GM23338 (cell line): ENCODE results near the gene NINL. TPM values are rescaled to one million over a fixed set of nuclear protein-coding genes. Genes with fewer than 3 reads are reported as not detected.

Experiments
- ATAC-seq: fragments of 200-7000 bp; cut with Tn5 transposase; 3 replicates; pipeline ENCODE4 v1.9.1; 2020
- DNase-seq: peaks from one replicate; pipeline ENCODE4 v3.0.0-alpha.2; 2015; ENCODE audit warnings: low spot score
- H2AFZ ChIP-seq: fragments of 200-600 bp; sonication (generic); 2 replicates; pipeline ENCODE4 v1.8.0; 2016; ENCODE audit warnings: antibody characterized with exemption, mild to moderate bottlenecking, moderate library complexity
- H3F3A ChIP-seq: fragments of 200-600 bp; sonication (generic); replicated peaks from 2 replicates; pipeline ENCODE4 v1.8.0; 2017; ENCODE audit warnings: antibody characterized with exemption, mixed run types, low read depth
- H3K27ac ChIP-seq: fragments of 200-600 bp; sonication (generic); 2 replicates; pipeline ENCODE4 v1.6.1; 2016; ENCODE audit warnings: low read depth
- H3K27me3 ChIP-seq: fragments of 200-600 bp; sonication (generic); 2 replicates; pipeline ENCODE4 v1.8.0; 2016; ENCODE audit warnings: mild to moderate bottlenecking, mixed run types, moderate library complexity; ENCODE audit not compliant: insufficient read depth
- H3K36me3 ChIP-seq: fragments of 200-600 bp; sonication (generic); 2 replicates; pipeline ENCODE4 v1.8.0; 2016; ENCODE audit warnings: mild to moderate bottlenecking; ENCODE audit not compliant: insufficient read depth
- H3K4me1 ChIP-seq: fragments of 200-600 bp; sonication (generic); 2 replicates; pipeline ENCODE4 v1.8.0; 2016; ENCODE audit warnings: mild to moderate bottlenecking, moderate library complexity; ENCODE audit not compliant: insufficient read depth
- H3K4me2 ChIP-seq: fragments of 200-600 bp; sonication (generic); 2 replicates; pipeline ENCODE4 v1.7.1; 2017; ENCODE audit warnings: mixed run types
- H3K4me3 ChIP-seq: fragments of 200-600 bp; sonication (generic); 2 replicates; pipeline ENCODE4 v1.6.1; 2016; ENCODE audit warnings: mixed run types
- H3K79me2 ChIP-seq: fragments of 200-600 bp; sonication (generic); replicated peaks from 2 replicates; pipeline ENCODE4 v1.8.0; 2017; ENCODE audit warnings: mild to moderate bottlenecking; ENCODE audit not compliant: insufficient read depth
- H3K9me2 ChIP-seq: fragments of 200-600 bp; sonication (generic); 2 replicates; pipeline ENCODE4 v1.8.0; 2017; ENCODE audit not compliant: insufficient read depth
- H4K20me1 ChIP-seq: fragments of 200-600 bp; sonication (generic); replicated peaks from 2 replicates; pipeline ENCODE4 v1.8.0; 2017; ENCODE audit warnings: mild to moderate bottlenecking; ENCODE audit not compliant: insufficient read depth
- H3K27ac Mint-ChIP-seq: 2 replicates; pipeline ENCODE4 v1.8.0; 2020; ENCODE audit warnings: inconsistent platforms, mild to moderate bottlenecking, moderate library complexity, mixed read lengths
- H3K27me3 Mint-ChIP-seq: 3 replicates; pipeline ENCODE4 v1.8.0; 2022; ENCODE audit warnings: low read depth, mild to moderate bottlenecking, moderate library complexity, mixed read lengths, inconsistent platforms; ENCODE audit not compliant: insufficient read depth, poor library complexity
- H3K36me3 Mint-ChIP-seq: 3 replicates; pipeline ENCODE4 v1.8.0; 2021; ENCODE audit warnings: low read depth, mild to moderate bottlenecking, inconsistent platforms, moderate library complexity, mixed read lengths
- H3K4me1 Mint-ChIP-seq: 3 replicates; pipeline ENCODE4 v1.8.0; 2020; ENCODE audit warnings: mild to moderate bottlenecking, inconsistent platforms, mixed read lengths
- H3K4me3 Mint-ChIP-seq: 3 replicates; pipeline ENCODE4 v1.8.0; 2021; ENCODE audit warnings: moderate library complexity, mild to moderate bottlenecking, inconsistent platforms, mixed read lengths
- H3K9me3 Mint-ChIP-seq: 3 replicates; pipeline ENCODE4 v1.8.0; 2020; ENCODE audit warnings: moderate library complexity, mild to moderate bottlenecking, inconsistent platforms, mixed read lengths
- CREB1 ChIP-seq: fragments of 250-450 bp; sonication (Bioruptor Pico); IDR thresholded peaks from 2 replicates; pipeline ENCODE4 v1.5.0; 2020; ENCODE audit warnings: low read depth, mild to moderate bottlenecking, moderate library complexity
- CTCF ChIP-seq, 2 experiments: fragments of 200-600 bp in 1 of 2; sonication (generic) in 1 of 2; conservative IDR thresholded peaks; 2 replicates each; pipeline versions ENCODE4 v1.5.1 to v1.6.1; 2016 to 2017; ENCODE audit warnings: antibody characterized with exemption in 2 of 2, low read depth in 2 of 2, mild to moderate bottlenecking in 2 of 2, moderate library complexity in 1 of 2
- ETS1 ChIP-seq: IDR thresholded peaks from 2 replicates; pipeline ENCODE4 v1.6.1; 2016; ENCODE audit warnings: antibody characterized with exemption
- EZH2 ChIP-seq: fragments of 200-600 bp; sonication (generic); IDR thresholded peaks from one replicate; pipeline ENCODE4 v1.8.0; 2017; ENCODE audit warnings: antibody characterized with exemption, mild to moderate bottlenecking, low read depth; ENCODE audit not compliant: unreplicated experiment
- EZH2phosphoT487 ChIP-seq: fragments of 200-600 bp; sonication (generic); IDR thresholded peaks from one replicate; pipeline ENCODE4 v1.8.1; 2018; ENCODE audit warnings: antibody characterized with exemption; ENCODE audit not compliant: unreplicated experiment
- JUNB ChIP-seq: IDR thresholded peaks from one replicate; pipeline ENCODE4 v1.6.1; 2016; ENCODE audit warnings: antibody characterized with exemption; ENCODE audit not compliant: unreplicated experiment
- NANOG ChIP-seq: IDR thresholded peaks from 2 replicates; pipeline ENCODE4 v1.6.1; 2016; ENCODE audit warnings: antibody characterized with exemption, borderline replicate concordance
- POLR2AphosphoS5 ChIP-seq: IDR thresholded peaks from 2 replicates; pipeline ENCODE4 v1.6.1; 2016; ENCODE audit warnings: antibody characterized with exemption, low read depth
- STAT1 ChIP-seq: IDR thresholded peaks from one replicate; pipeline ENCODE4 v1.6.1; 2016; ENCODE audit warnings: antibody characterized with exemption; ENCODE audit not compliant: unreplicated experiment
- ZNF331 ChIP-seq: fragments of 250-450 bp; sonication (Bioruptor Pico); IDR thresholded peaks from 2 replicates; pipeline ENCODE4 v1.5.0; 2020; ENCODE audit warnings: low read depth, mild to moderate bottlenecking, moderate library complexity
- polyA plus RNA-seq: library from polyadenylated mRNA; unstranded; fragments of >200 nt; fragmentation: Nextera tagmentation; extraction: Ambion mirVana; gene quantifications from 2 replicates; pipeline ENCODE4 v1.2.1, GENCODE V29; 2016
- total RNA-seq: library from RNA; depleted of rRNA; stranded (reverse); fragments of >200 nt; shearing (Covaris generic); gene quantifications from 2 replicates; pipeline ENCODE4 v1.2.3, GENCODE V29; 2014
- TF ChIP-seq, protein P1 (sequence below): fragments of 250-450 bp; sonication (Bioruptor Pico); IDR thresholded peaks from 2 replicates; pipeline ENCODE4 v1.5.0; 2020; ENCODE audit warnings: mild to moderate bottlenecking, moderate library complexity
- TF ChIP-seq, protein P2 (sequence below): IDR thresholded peaks from one replicate; pipeline ENCODE4 v1.6.1; 2018; ENCODE audit warnings: antibody characterized with exemption; ENCODE audit not compliant: unreplicated experiment

The NINL gene
- total and polyA plus RNA-seq, 2 experiments from 2014 or later: 18.0 to 31.2 TPM

GRCh38 chr20:25485872-25486271, 99.5 kb downstream of the NINL start:
- TF ChIP-seq CREB1 (CRISPR knock-in tag) (no peak), JUNB (no peak), ETS1 (no peak), NANOG (no peak), CTCF (conservative IDR thresholded peaks at IDR 0.05; ENCODE audit: low read depth in 2 of 2) (no peak), POLR2AphosphoS5 (no peak), EZH2 (no peak), ZNF331 (CRISPR knock-in tag) (no peak), EZH2phosphoT487 (no peak), STAT1 (no peak)
- TF ChIP-seq, protein P1, sequence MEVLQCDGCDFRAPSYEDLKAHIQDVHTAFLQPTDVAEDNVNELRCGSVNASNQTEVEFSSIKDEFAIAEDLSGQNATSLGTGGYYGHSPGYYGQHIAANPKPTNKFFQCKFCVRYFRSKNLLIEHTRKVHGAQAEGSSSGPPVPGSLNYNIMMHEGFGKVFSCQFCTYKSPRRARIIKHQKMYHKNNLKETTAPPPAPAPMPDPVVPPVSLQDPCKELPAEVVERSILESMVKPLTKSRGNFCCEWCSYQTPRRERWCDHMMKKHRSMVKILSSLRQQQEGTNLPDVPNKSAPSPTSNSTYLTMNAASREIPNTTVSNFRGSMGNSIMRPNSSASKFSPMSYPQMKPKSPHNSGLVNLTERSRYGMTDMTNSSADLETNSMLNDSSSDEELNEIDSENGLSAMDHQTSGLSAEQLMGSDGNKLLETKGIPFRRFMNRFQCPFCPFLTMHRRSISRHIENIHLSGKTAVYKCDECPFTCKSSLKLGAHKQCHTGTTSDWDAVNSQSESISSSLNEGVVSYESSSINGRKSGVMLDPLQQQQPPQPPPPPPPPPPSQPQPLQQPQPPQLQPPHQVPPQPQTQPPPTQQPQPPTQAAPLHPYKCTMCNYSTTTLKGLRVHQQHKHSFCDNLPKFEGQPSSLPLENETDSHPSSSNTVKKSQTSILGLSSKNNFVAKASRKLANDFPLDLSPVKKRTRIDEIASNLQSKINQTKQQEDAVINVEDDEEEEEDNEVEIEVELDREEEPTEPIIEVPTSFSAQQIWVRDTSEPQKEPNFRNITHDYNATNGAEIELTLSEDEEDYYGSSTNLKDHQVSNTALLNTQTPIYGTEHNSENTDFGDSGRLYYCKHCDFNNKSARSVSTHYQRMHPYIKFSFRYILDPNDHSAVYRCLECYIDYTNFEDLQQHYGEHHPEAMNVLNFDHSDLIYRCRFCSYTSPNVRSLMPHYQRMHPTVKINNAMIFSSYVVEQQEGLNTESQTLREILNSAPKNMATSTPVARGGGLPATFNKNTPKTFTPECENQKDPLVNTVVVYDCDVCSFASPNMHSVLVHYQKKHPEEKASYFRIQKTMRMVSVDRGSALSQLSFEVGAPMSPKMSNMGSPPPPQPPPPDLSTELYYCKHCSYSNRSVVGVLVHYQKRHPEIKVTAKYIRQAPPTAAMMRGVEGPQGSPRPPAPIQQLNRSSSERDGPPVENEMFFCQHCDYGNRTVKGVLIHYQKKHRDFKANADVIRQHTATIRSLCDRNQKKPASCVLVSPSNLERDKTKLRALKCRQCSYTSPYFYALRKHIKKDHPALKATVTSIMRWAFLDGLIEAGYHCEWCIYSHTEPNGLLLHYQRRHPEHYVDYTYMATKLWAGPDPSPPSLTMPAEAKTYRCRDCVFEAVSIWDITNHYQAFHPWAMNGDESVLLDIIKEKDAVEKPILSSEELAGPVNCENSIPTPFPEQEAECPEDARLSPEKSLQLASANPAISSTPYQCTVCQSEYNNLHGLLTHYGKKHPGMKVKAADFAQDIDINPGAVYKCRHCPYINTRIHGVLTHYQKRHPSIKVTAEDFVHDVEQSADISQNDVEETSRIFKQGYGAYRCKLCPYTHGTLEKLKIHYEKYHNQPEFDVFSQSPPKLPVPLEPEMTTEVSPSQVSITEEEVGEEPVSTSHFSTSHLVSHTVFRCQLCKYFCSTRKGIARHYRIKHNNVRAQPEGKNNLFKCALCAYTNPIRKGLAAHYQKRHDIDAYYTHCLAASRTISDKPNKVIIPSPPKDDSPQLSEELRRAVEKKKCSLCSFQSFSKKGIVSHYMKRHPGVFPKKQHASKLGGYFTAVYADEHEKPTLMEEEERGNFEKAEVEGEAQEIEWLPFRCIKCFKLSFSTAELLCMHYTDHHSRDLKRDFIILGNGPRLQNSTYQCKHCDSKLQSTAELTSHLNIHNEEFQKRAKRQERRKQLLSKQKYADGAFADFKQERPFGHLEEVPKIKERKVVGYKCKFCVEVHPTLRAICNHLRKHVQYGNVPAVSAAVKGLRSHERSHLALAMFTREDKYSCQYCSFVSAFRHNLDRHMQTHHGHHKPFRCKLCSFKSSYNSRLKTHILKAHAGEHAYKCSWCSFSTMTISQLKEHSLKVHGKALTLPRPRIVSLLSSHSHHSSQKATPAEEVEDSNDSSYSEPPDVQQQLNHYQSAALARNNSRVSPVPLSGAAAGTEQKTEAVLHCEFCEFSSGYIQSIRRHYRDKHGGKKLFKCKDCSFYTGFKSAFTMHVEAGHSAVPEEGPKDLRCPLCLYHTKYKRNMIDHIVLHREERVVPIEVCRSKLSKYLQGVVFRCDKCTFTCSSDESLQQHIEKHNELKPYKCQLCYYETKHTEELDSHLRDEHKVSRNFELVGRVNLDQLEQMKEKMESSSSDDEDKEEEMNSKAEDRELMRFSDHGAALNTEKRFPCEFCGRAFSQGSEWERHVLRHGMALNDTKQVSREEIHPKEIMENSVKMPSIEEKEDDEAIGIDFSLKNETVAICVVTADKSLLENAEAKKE (CRISPR knock-in tag): no peak
- TF ChIP-seq, protein P2, sequence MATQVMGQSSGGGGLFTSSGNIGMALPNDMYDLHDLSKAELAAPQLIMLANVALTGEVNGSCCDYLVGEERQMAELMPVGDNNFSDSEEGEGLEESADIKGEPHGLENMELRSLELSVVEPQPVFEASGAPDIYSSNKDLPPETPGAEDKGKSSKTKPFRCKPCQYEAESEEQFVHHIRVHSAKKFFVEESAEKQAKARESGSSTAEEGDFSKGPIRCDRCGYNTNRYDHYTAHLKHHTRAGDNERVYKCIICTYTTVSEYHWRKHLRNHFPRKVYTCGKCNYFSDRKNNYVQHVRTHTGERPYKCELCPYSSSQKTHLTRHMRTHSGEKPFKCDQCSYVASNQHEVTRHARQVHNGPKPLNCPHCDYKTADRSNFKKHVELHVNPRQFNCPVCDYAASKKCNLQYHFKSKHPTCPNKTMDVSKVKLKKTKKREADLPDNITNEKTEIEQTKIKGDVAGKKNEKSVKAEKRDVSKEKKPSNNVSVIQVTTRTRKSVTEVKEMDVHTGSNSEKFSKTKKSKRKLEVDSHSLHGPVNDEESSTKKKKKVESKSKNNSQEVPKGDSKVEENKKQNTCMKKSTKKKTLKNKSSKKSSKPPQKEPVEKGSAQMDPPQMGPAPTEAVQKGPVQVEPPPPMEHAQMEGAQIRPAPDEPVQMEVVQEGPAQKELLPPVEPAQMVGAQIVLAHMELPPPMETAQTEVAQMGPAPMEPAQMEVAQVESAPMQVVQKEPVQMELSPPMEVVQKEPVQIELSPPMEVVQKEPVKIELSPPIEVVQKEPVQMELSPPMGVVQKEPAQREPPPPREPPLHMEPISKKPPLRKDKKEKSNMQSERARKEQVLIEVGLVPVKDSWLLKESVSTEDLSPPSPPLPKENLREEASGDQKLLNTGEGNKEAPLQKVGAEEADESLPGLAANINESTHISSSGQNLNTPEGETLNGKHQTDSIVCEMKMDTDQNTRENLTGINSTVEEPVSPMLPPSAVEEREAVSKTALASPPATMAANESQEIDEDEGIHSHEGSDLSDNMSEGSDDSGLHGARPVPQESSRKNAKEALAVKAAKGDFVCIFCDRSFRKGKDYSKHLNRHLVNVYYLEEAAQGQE: no peak
- no peak overlapping the region for H3K4me3 ChIP-seq
- no peak overlapping the region for H3K4me3 Mint-ChIP-seq
- no peak for DNase-seq
- H3K4me1 Mint-ChIP-seq: peaks cover 29% of the 10 kb centered on the region
- peaks cover 43% of the 10 kb centered on the region for H3K36me3 Mint-ChIP-seq
- H3K27me3 ChIP-seq: no peaks in the 10 kb centered on the region
- H2AFZ ChIP-seq: no peak overlapping the region
- no peak overlapping the region for H3K4me2 ChIP-seq
- H3K79me2 ChIP-seq: no peaks in the 10 kb centered on the region
- peaks cover 3% of the 10 kb centered on the region for H3K36me3 ChIP-seq
- no peak overlapping the region for H3K27ac Mint-ChIP-seq
- peaks cover 3% of the 10 kb centered on the region for H3K27me3 Mint-ChIP-seq
- H4K20me1 ChIP-seq: no peaks in the 10 kb centered on the region
- H3K4me1 ChIP-seq: peaks cover 11% of the 10 kb centered on the region
- no peaks in the 10 kb centered on the region for H3K9me3 Mint-ChIP-seq
- H3K27ac ChIP-seq: no peak overlapping the region
- no peak for ATAC-seq
- no peaks in the 10 kb centered on the region; the same call in 1 of the 2 replicates for H3F3A ChIP-seq
- no peaks in the 10 kb centered on the region for H3K9me2 ChIP-seq
